Measurements from ENCODE around the gene RBFOX2.

DNA sequence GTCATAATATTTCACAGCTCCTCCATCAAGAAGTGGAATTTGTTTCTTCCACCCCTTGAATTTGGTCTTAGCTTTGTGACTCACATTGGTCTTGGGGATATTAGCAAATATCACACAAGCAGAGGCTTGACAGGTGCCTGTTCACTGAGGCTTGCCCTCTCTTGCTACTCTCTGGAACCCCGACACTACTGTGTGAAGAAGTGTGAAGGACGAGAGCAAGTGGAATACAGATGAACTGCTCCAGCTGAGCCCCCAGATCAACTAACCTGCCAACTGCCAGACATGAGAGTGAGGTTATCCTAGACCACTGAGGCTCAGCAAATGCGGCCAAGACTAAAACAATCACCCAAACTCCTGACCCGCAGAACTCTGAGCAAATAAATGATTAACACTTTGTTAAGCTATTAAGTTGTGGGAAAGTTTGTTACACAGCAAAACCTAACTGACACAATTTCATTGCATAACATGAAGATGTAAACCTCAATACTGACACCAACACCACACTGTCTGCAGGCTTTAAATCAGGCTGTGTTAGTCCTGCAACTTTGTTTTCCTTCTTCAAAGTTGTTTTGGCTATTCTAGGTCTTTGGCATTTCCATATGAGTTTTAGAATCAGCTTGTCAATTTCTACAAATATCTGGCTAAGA is 168.4 kb downstream of the RBFOX2 start:
- TF ChIP-seq, protein P1, sequence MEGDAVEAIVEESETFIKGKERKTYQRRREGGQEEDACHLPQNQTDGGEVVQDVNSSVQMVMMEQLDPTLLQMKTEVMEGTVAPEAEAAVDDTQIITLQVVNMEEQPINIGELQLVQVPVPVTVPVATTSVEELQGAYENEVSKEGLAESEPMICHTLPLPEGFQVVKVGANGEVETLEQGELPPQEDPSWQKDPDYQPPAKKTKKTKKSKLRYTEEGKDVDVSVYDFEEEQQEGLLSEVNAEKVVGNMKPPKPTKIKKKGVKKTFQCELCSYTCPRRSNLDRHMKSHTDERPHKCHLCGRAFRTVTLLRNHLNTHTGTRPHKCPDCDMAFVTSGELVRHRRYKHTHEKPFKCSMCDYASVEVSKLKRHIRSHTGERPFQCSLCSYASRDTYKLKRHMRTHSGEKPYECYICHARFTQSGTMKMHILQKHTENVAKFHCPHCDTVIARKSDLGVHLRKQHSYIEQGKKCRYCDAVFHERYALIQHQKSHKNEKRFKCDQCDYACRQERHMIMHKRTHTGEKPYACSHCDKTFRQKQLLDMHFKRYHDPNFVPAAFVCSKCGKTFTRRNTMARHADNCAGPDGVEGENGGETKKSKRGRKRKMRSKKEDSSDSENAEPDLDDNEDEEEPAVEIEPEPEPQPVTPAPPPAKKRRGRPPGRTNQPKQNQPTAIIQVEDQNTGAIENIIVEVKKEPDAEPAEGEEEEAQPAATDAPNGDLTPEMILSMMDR (IDR thresholded peaks at IDR 0.05), result no peak
- TF ChIP-seq EZH2 (IDR thresholded peaks at IDR 0.05; ENCODE audit: borderline replicate concordance, insufficient read depth, low read depth, low read length, poor library complexity, severe bottlenecking), result no peak

Measured in B cell (primary cell).